Gastrocnemius medialis (tissue), 4 donors: Measurements from ENCODE around the gene DERA.
"Not testable (repeated sequence)": the region's sequence is repeated elsewhere in the genome, so short reads cannot be mapped to it uniquely, and the experiment has no call there.

Source experiments
- POLR2A ChIP-seq, 2 donors: fragments of 450-650 bp; IDR thresholded peaks; one replicate each; pipeline ENCODE4 v1.6.1; 2017; ENCODE audit warnings: antibody characterized with exemption in 2 of 2, mild to moderate bottlenecking in 2 of 2, moderate library complexity in 2 of 2
- TF ChIP-seq, protein P1 (sequence below), 5 experiments: fragments of 450-650 bp in 3 of 5; fragments of 200-600 bp in 2 of 5; sonication (generic) in 2 of 5; IDR thresholded peaks in 4 of 5; conservative IDR thresholded peaks in 1 of 5; 1 replicate in 4 of 5; 2 replicates in 1 of 5; pipeline ENCODE4 v1.5.1; 2016 to 2019; ENCODE audit warnings: antibody characterized with exemption in 5 of 5, mild to moderate bottlenecking in 3 of 5, moderate library complexity in 3 of 5

DNA sequence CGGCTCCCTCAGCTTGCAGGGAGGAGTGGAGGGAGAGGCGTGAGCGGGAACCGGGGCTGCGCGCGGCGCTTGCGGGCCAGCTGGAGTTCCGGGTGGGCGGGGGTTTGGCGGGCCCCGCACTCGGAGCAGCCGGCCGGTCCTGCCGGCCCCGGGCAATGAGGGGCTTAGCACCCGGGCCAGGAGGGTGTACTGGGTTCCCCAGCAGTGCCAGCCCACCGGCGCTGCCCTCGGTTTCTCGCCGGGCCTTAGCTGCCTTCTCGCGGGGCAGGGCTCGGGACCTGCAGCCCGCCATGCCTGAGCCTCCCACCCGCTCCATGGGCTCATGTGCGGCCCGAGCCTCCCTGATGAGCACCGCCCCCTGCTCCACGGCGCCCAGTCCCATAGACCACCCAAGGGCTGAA, 146.2 kb downstream of the DERA start:
- TF ChIP-seq, protein P1, sequence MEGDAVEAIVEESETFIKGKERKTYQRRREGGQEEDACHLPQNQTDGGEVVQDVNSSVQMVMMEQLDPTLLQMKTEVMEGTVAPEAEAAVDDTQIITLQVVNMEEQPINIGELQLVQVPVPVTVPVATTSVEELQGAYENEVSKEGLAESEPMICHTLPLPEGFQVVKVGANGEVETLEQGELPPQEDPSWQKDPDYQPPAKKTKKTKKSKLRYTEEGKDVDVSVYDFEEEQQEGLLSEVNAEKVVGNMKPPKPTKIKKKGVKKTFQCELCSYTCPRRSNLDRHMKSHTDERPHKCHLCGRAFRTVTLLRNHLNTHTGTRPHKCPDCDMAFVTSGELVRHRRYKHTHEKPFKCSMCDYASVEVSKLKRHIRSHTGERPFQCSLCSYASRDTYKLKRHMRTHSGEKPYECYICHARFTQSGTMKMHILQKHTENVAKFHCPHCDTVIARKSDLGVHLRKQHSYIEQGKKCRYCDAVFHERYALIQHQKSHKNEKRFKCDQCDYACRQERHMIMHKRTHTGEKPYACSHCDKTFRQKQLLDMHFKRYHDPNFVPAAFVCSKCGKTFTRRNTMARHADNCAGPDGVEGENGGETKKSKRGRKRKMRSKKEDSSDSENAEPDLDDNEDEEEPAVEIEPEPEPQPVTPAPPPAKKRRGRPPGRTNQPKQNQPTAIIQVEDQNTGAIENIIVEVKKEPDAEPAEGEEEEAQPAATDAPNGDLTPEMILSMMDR (IDR thresholded peaks at IDR 0.05 in 4 of 5, conservative IDR thresholded peaks at IDR 0.05 in 1 of 5) = not testable (repeated sequence)
- not testable (repeated sequence) for TF ChIP-seq POLR2A (IDR thresholded peaks at IDR 0.05)
